Neural crest cell (in vitro differentiated cells): ENCODE results near the gene CA10. TPM values are rescaled to one million over a fixed set of nuclear protein-coding genes. Genes with fewer than 3 reads are reported as not detected.

Experiments
- DNase-seq: peaks from one replicate; pipeline ENCODE4 v3.0.0; 2021; ENCODE audit warnings: low read depth, mixed read lengths, low spot score
- H3K27ac Mint-ChIP-seq: one replicate; pipeline ENCODE4 v1.8.0; 2021; ENCODE audit warnings: mild to moderate bottlenecking, mixed read lengths; ENCODE audit not compliant: unreplicated experiment
- H3K27me3 Mint-ChIP-seq: 2 replicates; pipeline ENCODE4 v1.8.0; 2021; ENCODE audit warnings: low read depth, mild to moderate bottlenecking, mixed read lengths
- H3K36me3 Mint-ChIP-seq: 2 replicates; pipeline ENCODE4 v1.8.0; 2021; ENCODE audit warnings: low read depth, mild to moderate bottlenecking, mixed read lengths
- H3K4me1 Mint-ChIP-seq: 2 replicates; pipeline ENCODE4 v1.8.0; 2021; ENCODE audit warnings: mixed read lengths
- H3K4me3 Mint-ChIP-seq: one replicate; pipeline ENCODE4 v1.8.0; 2021; ENCODE audit warnings: mild to moderate bottlenecking, mixed read lengths
- H3K9me3 Mint-ChIP-seq: 2 replicates; pipeline ENCODE4 v1.8.0; 2021; ENCODE audit warnings: mixed read lengths
- total RNA-seq: library from RNA; stranded (reverse); gene quantifications from 2 replicates; pipeline ENCODE4 v1.2.1, GENCODE V29; 2021
- TF ChIP-seq, protein P1 (sequence below): fragments of 200-600 bp; sonication (generic); conservative IDR thresholded peaks from 2 replicates; pipeline ENCODE4 v1.5.0; 2021; ENCODE audit warnings: antibody characterized with exemption, mild to moderate bottlenecking

Gene CA10
- total RNA-seq, 1 donor from 2014 or later: not detected

GRCh38 chr17:51668963-51669246 is 489.6 kb downstream of the CA10 start:
- no peaks in the 10 kb centered on the region for H3K4me1 Mint-ChIP-seq
- H3K27me3 Mint-ChIP-seq: no peaks in the 10 kb centered on the region
- peaks cover 4% of the 10 kb centered on the region for H3K9me3 Mint-ChIP-seq
- no peak overlapping the region for H3K4me3 Mint-ChIP-seq
- TF ChIP-seq, protein P1, sequence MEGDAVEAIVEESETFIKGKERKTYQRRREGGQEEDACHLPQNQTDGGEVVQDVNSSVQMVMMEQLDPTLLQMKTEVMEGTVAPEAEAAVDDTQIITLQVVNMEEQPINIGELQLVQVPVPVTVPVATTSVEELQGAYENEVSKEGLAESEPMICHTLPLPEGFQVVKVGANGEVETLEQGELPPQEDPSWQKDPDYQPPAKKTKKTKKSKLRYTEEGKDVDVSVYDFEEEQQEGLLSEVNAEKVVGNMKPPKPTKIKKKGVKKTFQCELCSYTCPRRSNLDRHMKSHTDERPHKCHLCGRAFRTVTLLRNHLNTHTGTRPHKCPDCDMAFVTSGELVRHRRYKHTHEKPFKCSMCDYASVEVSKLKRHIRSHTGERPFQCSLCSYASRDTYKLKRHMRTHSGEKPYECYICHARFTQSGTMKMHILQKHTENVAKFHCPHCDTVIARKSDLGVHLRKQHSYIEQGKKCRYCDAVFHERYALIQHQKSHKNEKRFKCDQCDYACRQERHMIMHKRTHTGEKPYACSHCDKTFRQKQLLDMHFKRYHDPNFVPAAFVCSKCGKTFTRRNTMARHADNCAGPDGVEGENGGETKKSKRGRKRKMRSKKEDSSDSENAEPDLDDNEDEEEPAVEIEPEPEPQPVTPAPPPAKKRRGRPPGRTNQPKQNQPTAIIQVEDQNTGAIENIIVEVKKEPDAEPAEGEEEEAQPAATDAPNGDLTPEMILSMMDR: no peak
- H3K27ac Mint-ChIP-seq: no peak overlapping the region
- DNase-seq: no peak
- H3K36me3 Mint-ChIP-seq: peaks cover 2% of the 10 kb centered on the region

- Mint-ChIP-seq H3K36me3 (peaks cover 2% of the 10 kb centered on the region), H3K27ac (no peak overlapping the region), H3K4me1 (no peaks in the 10 kb centered on the region), H3K4me3 (no peak overlapping the region), H3K27me3 (peaks cover under 1% of the 10 kb centered on the region), H3K9me3 (peaks cover 4% of the 10 kb centered on the region)
- DNase-seq: no peak
- TF ChIP-seq, protein P1: no peak
Observed at GRCh38 chr17:51668155-51668962, 490.2 kb downstream of the CA10 start.

DNA sequence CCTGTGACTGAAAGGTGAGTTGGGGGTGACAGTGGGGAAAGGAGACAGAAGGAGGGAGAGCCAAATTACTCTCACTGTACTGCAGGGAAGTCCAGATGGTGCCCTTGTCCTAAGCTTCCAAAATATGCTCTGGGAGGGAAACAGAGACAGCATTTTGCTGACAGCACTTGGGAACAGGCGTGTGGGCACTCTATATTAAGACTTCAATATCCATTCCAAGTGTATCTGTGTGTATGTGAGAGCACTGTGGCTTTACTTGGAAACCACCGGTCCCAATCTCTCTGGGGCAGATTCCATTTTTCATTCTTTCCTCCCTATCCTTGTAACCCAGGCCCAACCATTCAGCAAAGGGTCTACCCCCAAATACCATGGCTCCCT is 490.8 kb downstream of the CA10 start:
- no peak overlapping the region for H3K27ac Mint-ChIP-seq
- peaks cover 4% of the 10 kb centered on the region for H3K9me3 Mint-ChIP-seq
- peaks cover 4% of the 10 kb centered on the region for H3K27me3 Mint-ChIP-seq
- H3K4me3 Mint-ChIP-seq: no peak overlapping the region
- peaks cover 2% of the 10 kb centered on the region for H3K36me3 Mint-ChIP-seq
- TF ChIP-seq, protein P1: no peak
- no peaks in the 10 kb centered on the region for H3K4me1 Mint-ChIP-seq
- no peak for DNase-seq

DNA sequence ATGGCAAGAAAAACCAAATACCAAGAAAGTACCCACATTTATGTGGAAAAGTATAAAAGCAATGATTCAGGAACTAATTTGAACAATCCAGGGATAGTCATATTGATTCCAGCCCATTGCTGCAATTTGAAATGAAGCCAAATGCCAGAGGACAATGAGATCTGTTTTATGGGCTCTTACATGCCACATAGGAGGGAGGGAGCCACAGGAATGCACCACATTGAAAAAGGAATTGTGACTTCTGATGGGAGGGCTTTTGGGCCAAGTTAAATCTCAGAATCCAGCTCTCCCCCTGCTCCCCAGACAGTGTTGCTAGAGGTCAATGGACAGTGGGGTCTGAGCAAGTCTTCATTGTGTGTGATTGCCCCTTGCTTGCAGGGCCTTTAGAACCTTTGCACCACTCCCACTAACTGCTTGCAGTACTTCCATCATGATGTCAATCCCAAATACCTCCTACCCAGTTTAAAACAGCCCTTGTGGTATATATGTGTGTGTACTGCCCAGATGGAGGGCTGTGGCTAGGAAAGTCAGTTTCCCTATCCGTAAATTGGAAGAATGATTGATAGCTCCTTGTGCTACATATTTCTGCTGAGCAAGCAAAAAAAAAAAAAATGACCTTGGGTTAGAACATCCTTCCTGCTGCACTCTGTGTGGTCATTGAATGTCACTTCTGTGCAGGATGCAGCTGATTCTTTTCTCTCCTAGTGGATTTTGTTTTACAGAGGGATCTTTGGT is 491.4 kb downstream of the CA10 start:
- peaks cover 4% of the 10 kb centered on the region for H3K9me3 Mint-ChIP-seq
- no peaks in the 10 kb centered on the region for H3K4me1 Mint-ChIP-seq

GRCh38 chr17:51662204-51663056 is 496.1 kb downstream of the CA10 start:
- DNase-seq: no peak
- Mint-ChIP-seq H3K36me3 (no peaks in the 10 kb centered on the region), H3K27me3 (peaks cover 15% of the 10 kb centered on the region), H3K4me3 (no peak overlapping the region), H3K4me1 (no peaks in the 10 kb centered on the region), H3K27ac (no peak overlapping the region), H3K9me3 (peaks cover 3% of the 10 kb centered on the region)
- TF ChIP-seq, protein P1: no peak

More for the DNA sequence above, 491.4 kb downstream of the CA10 start:
- no peak overlapping the region for H3K27ac Mint-ChIP-seq
- no peak for DNase-seq
- peaks cover 2% of the 10 kb centered on the region for H3K36me3 Mint-ChIP-seq
- peaks cover 4% of the 10 kb centered on the region for H3K27me3 Mint-ChIP-seq
- TF ChIP-seq, protein P1: no peak
- no peak overlapping the region for H3K4me3 Mint-ChIP-seq
